CD4-positive, CD25-positive, alpha-beta regulatory T cell (primary cell): ENCODE results near the gene EPHA8. TPM values are rescaled to one million over a fixed set of nuclear protein-coding genes. Genes with fewer than 3 reads are reported as not detected.
A peak's percentile ranks its signal among the peaks of the same experiment; 100 is the strongest.

Source experiments
- ATAC-seq, 2 donors: fragments of 150-1000 bp; cut with Tn5 transposase; one replicate each; pipeline ENCODE4 v1.10.0; 2021; ENCODE audit warnings: low read depth in 2 of 2, moderate number of reproducible peaks in 2 of 2, moderate library complexity in 1 of 2
- DNase-seq, 3 donors: peaks; one replicate each; pipeline versions ENCODE4 v3.0.0 to v3.0.0-alpha.2; 2012 to 2022; ENCODE audit warnings: mixed read lengths in 1 of 3
- H3K27ac ChIP-seq: one replicate; pipeline ENCODE4 v1.7.0; 2013; ENCODE audit warnings: mild to moderate bottlenecking, low read length; ENCODE audit not compliant: insufficient read depth, poor library complexity, severe bottlenecking
- H3K27me3 ChIP-seq: one replicate; pipeline ENCODE4 v1.7.0; 2013; ENCODE audit warnings: low read length; ENCODE audit not compliant: control insufficient read depth, insufficient read depth
- H3K36me3 ChIP-seq: one replicate; pipeline ENCODE4 v1.7.0; 2013; ENCODE audit warnings: mild to moderate bottlenecking, low read length, moderate library complexity; ENCODE audit not compliant: control insufficient read depth, insufficient read depth
- H3K4me1 ChIP-seq: 2 replicates; pipeline ENCODE4 v1.7.0; 2013; ENCODE audit warnings: mild to moderate bottlenecking, low read length; ENCODE audit not compliant: insufficient read depth, control insufficient read depth, poor library complexity, severe bottlenecking
- H3K4me3 ChIP-seq: one replicate; pipeline ENCODE4 v1.7.0; 2013; ENCODE audit warnings: low read depth, mild to moderate bottlenecking, low read length, moderate library complexity
- H3K9me3 ChIP-seq, 2 experiments: 1 replicate in 1 of 2; 2 replicates in 1 of 2; pipeline ENCODE4 v1.7.0; 2013; ENCODE audit warnings: low read length in 2 of 2, mild to moderate bottlenecking in 1 of 2, moderate library complexity in 1 of 2; ENCODE audit not compliant: control insufficient read depth in 2 of 2
- H3K27ac Mint-ChIP-seq, 3 donors: one replicate each; pipeline ENCODE4 v1.8.0; 2020 to 2022; ENCODE audit warnings: mild to moderate bottlenecking in 3 of 3, mixed read lengths in 3 of 3, moderate library complexity in 2 of 3
- H3K27me3 Mint-ChIP-seq: one replicate; pipeline ENCODE4 v1.8.0; 2022; ENCODE audit warnings: mild to moderate bottlenecking, mixed read lengths
- H3K36me3 Mint-ChIP-seq: one replicate; pipeline ENCODE4 v1.8.0; 2020; ENCODE audit warnings: mixed read lengths
- H3K4me1 Mint-ChIP-seq, 4 donors: one replicate each; pipeline ENCODE4 v1.8.0; 2020 to 2022; ENCODE audit warnings: mixed read lengths in 4 of 4, mild to moderate bottlenecking in 1 of 4
- H3K4me3 Mint-ChIP-seq, 4 donors: one replicate each; pipeline ENCODE4 v1.8.0; 2020 to 2022; ENCODE audit warnings: mild to moderate bottlenecking in 4 of 4, mixed read lengths in 4 of 4, moderate library complexity in 3 of 4
- H3K9me3 Mint-ChIP-seq, 7 donors: one replicate each; pipeline ENCODE4 v1.8.0; 2020 to 2022; ENCODE audit warnings: mixed read lengths in 7 of 7, mild to moderate bottlenecking in 3 of 7, moderate library complexity in 2 of 7
- polyA plus RNA-seq, 4 donors: library from polyadenylated mRNA; unstranded; fragments of 300-500 nt; fragmentation: Illumina TruSeq; gene quantifications; one replicate each; pipeline ENCODE4 v1.2.3, GENCODE V29; 2021
- total RNA-seq: library from RNA; stranded (reverse); gene quantifications from one replicate; pipeline ENCODE4 v1.2.3, GENCODE V29; 2022

The EPHA8 gene
- total and polyA plus RNA-seq, 5 donors from 2014 or later, result not detected

DNA sequence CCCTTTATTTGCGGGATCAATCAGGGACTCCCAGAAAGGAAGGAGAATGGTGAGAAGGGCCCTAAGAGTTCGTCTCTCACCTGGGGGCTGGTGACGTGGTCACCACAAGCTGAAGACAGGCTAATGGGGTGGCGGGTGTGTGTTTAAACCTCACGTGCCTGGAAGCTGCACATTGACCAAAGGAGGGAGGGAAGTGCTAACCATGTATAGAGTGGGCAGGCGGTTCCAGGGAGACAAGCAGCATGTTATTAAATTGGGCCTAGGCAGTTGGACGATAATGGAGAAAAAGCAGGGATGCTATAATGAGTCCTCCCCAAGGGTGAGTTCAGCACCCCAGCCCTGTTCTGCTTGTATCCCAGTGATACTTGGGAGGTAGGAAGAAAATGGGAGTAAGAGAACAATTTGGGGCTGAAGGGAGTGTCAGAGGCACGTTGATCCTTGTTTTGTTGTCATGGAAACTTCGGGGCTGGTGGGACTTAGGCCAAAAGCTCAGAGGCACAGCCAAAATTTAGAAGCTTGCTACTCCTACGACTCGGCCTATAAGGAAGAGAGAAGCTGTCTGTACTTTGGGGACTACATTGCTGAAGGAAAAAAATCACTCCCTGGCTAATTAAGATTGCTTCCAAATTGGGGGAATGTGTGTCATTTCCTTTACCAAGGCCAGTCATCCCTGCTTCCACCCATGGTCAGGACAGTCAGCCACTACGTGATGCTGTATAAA, 33.2 kb upstream of the EPHA8 start:
- Mint-ChIP-seq H3K4me3 (no peak overlapping the region), H3K27ac (peak overlapping the region in 1 of 3 donors; percentile 21), H3K9me3 (no peaks in the 10 kb centered on the region), H3K4me1 (no peaks in the 10 kb centered on the region), H3K36me3 (peaks cover 37% of the 10 kb centered on the region), H3K27me3 (no peaks in the 10 kb centered on the region)
- H3K4me3 ChIP-seq, result no peak overlapping the region
- no peaks in the 10 kb centered on the region for H3K27me3 ChIP-seq
- H3K36me3 ChIP-seq, result peaks cover 41% of the 10 kb centered on the region
- ATAC-seq, result no peak
- H3K9me3 ChIP-seq, result no peaks in the 10 kb centered on the region
- no peak overlapping the region for H3K27ac ChIP-seq
- no peaks in the 10 kb centered on the region for H3K4me1 ChIP-seq
- no peak for DNase-seq

DNA sequence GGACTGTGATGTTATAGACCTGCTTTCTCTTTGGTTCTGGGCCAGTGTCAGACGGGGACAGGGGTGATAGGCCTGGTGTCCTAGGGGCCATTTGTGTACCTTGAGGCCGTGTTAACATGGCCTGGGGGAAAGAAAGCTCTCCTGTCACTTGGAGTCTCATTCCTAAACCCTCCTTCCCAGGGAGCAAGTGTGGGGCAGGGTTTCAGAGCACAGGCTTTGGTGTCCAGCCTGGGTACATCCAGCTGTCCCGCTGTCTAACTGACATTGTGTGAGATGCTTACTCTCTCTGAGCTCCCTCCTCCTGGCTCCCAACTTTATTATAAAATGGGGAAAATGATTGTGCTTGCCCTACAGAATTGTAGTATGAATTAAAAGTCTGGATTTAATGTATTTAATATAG, 32.6 kb upstream of the EPHA8 start:
- peaks cover 35% of the 10 kb centered on the region for H3K36me3 ChIP-seq
- no peak overlapping the region for H3K27ac ChIP-seq
- Mint-ChIP-seq H3K4me3 (no peak overlapping the region), H3K4me1 (no peaks in the 10 kb centered on the region), H3K27ac (no peak overlapping the region), H3K9me3 (peaks cover 0 to under 1% (median 0%) of the 10 kb centered on the region in 7 donors), H3K27me3 (no peaks in the 10 kb centered on the region), H3K36me3 (peaks cover 37% of the 10 kb centered on the region)
- H3K9me3 ChIP-seq, result no peaks in the 10 kb centered on the region
- DNase-seq, result no peak
- no peak overlapping the region for H3K4me3 ChIP-seq
- no peaks in the 10 kb centered on the region for H3K4me1 ChIP-seq
- no peak for ATAC-seq
- no peaks in the 10 kb centered on the region for H3K27me3 ChIP-seq

DNA sequence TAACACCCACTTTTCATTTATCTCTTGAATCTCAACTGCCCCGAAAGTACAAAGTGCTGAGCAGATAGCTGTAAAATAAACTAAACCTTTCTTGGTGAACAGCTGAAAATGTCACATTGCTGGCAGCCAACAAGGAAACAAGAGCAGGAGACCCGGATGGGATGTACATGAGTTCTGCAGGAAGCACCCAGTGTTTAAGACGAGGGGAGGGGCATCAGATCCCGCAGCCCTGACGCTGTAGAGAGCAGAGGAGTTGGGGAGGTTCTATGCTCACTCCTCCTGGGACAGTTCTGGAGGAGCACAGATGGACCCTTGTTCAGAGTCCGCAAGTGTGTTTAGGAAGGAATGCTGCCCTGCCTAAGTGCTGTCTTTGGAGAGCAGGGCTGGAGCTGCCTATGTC, 32.0 kb upstream of the EPHA8 start:
- no peak for ATAC-seq
- no peak overlapping the region for H3K27ac ChIP-seq
- Mint-ChIP-seq H3K9me3 (peaks cover 0 to 2% (median 0%) of the 10 kb centered on the region in 7 donors), H3K4me3 (no peak overlapping the region), H3K36me3 (peaks cover 37% of the 10 kb centered on the region), H3K27ac (no peak overlapping the region), H3K27me3 (no peaks in the 10 kb centered on the region), H3K4me1 (no peaks in the 10 kb centered on the region)
- H3K27me3 ChIP-seq, result no peaks in the 10 kb centered on the region
- no peak for DNase-seq
- H3K4me1 ChIP-seq, result no peaks in the 10 kb centered on the region
- no peak overlapping the region for H3K4me3 ChIP-seq
- no peaks in the 10 kb centered on the region for H3K9me3 ChIP-seq
- peaks cover 29% of the 10 kb centered on the region for H3K36me3 ChIP-seq

DNA sequence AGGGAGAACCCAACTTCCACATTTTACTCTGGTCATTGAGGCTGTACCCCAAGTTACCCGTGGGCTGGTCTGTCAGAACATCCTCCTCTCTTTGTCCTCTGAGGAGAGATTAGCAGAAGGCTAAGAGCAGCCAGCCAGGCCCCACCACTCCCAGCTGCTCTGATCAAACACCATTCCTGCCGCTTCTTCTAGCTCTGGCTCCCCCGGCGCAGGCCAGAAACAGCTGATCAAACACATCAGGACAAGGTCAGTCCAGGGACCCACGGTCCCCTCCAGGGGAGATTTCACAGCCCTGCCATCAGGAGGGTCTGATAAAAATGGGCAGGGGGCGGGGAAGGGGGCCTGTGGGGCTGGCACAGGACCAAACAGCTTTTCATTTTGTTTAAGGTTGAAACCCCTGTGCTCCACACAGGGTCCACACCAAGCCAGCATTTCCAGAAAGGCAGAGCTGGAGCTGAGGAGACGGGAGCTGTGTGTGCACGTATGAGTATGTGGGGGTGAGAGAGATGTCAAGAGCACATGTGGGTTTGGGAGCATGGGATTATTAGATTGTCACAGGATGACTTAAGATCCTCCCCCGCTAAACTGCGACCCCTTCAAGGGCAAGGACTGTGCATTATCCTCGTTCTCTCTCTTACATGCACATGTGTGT, 29.9 kb upstream of the EPHA8 start:
- Mint-ChIP-seq H3K9me3 (peaks cover 0 to 2% (median 0%) of the 10 kb centered on the region in 7 donors), H3K36me3 (peaks cover 21% of the 10 kb centered on the region), H3K27ac (peak overlapping the region in 1 of 3 donors; percentile 6), H3K27me3 (no peaks in the 10 kb centered on the region), H3K4me3 (no peak overlapping the region), H3K4me1 (peaks cover 0 to 6% (median 1%) of the 10 kb centered on the region in 4 donors)
- Histone ChIP-seq H3K4me3 (no peak overlapping the region), H3K9me3 (no peaks in the 10 kb centered on the region), H3K27ac (no peak overlapping the region), H3K4me1 (no peaks in the 10 kb centered on the region), H3K36me3 (peaks cover 9% of the 10 kb centered on the region), H3K27me3 (no peaks in the 10 kb centered on the region)
- DNase-seq (no peak), ATAC-seq (no peak)

DNA sequence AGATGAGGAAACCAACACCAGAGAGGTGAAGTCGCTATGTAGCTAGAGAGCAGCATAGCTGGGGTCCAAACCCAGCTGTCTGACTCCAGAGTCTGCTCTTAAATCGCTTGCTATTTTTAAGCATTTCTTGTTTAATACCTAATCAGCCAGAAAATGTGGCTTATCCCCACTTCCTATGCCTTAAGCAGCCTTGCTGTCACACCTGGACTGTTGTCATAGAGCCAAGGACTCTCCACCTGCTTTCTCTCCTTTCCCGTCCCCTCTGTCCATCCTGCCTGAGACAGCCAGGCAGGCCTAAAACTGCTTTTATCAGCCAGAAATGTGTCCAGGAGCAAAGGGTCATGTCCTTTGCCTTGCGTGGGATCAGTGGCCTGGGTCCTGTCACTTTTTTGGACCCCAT, 28.3 kb upstream of the EPHA8 start:
- Mint-ChIP-seq H3K27ac (no peak overlapping the region), H3K4me3 (no peak overlapping the region), H3K9me3 (peaks cover 0 to 2% (median 0%) of the 10 kb centered on the region in 7 donors), H3K36me3 (peaks cover 21% of the 10 kb centered on the region), H3K4me1 (peaks cover 0 to 10% (median 3%) of the 10 kb centered on the region in 4 donors), H3K27me3 (no peaks in the 10 kb centered on the region)
- no peaks in the 10 kb centered on the region for H3K27me3 ChIP-seq
- no peaks in the 10 kb centered on the region for H3K9me3 ChIP-seq
- no peak for ATAC-seq
- DNase-seq, result no peak
- peaks cover 4% of the 10 kb centered on the region for H3K36me3 ChIP-seq
- H3K27ac ChIP-seq, result no peak overlapping the region
- H3K4me3 ChIP-seq, result no peak overlapping the region
- H3K4me1 ChIP-seq, result no peaks in the 10 kb centered on the region

DNA sequence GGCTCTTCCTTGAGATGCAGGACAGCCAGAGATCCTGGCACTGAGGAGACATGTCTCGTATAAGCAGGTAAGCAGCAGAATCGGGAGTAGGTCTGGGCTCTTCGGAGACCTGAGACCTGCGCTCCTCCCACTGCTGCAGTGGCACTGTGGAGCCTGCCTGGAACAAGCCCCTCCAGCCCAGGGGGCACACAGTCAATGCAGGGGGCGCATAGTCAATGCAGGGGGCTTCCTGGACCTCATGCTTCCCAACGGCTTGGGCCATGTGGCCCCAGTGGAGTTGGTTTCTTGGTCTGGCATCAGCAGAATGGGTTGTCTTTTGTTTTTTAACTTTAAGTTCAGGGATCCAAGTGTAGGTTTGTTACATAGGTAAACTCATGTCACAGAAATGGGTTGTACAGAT, 27.9 kb upstream of the EPHA8 start:
- Mint-ChIP-seq H3K27ac (no peak overlapping the region), H3K27me3 (no peaks in the 10 kb centered on the region), H3K4me1 (peaks cover 0 to 10% (median 3%) of the 10 kb centered on the region in 4 donors), H3K9me3 (peaks cover 0 to 2% (median 0%) of the 10 kb centered on the region in 7 donors), H3K36me3 (peaks cover 21% of the 10 kb centered on the region), H3K4me3 (no peak overlapping the region)
- DNase-seq (no peak), ATAC-seq (no peak)
- Histone ChIP-seq H3K36me3 (peaks cover 4% of the 10 kb centered on the region), H3K27me3 (no peaks in the 10 kb centered on the region), H3K4me3 (no peak overlapping the region), H3K4me1 (no peaks in the 10 kb centered on the region), H3K9me3 (no peaks in the 10 kb centered on the region), H3K27ac (no peak overlapping the region)

DNA sequence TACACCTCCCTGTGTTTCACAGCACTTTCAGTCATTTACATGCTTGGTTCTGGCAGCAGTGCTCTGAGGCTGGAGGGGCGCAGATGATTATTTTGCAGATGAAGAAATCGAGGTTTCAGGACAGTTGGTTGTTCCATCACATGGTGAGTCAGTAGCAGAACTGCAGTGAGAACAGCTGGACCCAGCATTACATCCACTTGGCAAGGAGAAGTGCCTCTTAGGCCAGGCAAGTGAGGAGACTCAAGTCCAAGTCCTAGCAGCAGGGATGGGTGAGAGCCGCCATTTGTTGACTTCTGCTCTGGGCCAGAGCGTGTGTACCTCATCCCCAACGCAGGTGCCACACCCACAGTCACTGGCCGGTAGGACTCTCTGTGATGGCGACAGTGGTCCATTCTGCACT, 26.8 kb upstream of the EPHA8 start:
- H3K9me3 ChIP-seq, result no peaks in the 10 kb centered on the region
- DNase-seq (no peak), ATAC-seq (no peak)
- Mint-ChIP-seq H3K27ac (no peak overlapping the region), H3K4me1 (peaks cover 0 to 10% (median 3%) of the 10 kb centered on the region in 4 donors), H3K36me3 (peaks cover 21% of the 10 kb centered on the region), H3K27me3 (no peaks in the 10 kb centered on the region), H3K9me3 (peaks cover 0 to 2% (median 0%) of the 10 kb centered on the region in 7 donors), H3K4me3 (no peak overlapping the region)
- H3K27me3 ChIP-seq, result no peaks in the 10 kb centered on the region
- no peak overlapping the region for H3K27ac ChIP-seq
- H3K4me1 ChIP-seq, result no peaks in the 10 kb centered on the region
- peaks cover 4% of the 10 kb centered on the region for H3K36me3 ChIP-seq
- H3K4me3 ChIP-seq, result no peak overlapping the region
